DLD1 (cell line): ENCODE data around the gene ELFN1.

Experiments
- in situ Hi-C: cut with HindIII; loops from 2 replicates; pipeline ENCODE4 v1.10.0; 2017; ENCODE audit warnings: low sequenced_read_pairs

ELFN1 gene

DNA sequence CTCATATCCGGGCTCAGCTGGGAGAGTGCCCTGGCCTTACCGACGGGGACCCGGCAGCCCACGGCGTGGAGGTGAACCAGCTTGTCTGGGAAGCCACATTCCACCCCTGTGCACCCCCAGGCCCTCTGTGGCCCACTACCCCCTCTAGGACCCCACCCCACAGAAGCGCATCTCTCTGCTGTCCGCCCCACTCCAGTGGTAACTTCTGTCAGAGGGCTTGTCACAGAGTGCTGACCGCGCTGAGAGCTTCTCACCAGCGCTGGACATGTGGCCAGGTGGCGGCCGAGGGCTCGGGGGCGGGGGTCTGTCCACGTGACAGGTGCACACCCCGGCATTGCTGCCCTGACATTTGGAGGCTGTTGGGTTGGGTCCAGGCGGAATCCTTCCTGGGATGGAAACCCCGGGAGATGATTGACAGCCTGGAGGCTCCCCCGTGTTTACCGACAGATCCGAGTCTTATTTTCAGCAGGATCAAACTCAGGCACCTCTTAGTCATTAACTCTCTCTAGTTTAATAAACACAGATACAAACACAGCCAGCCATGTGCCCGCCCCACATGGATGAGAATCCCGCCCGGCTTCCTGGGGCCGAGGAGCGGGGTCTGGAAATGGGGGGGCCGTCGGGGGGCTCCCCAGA is 5.1 kb downstream of the ELFN1 start:
- in situ Hi-C loops, result no loop called here

DNA sequence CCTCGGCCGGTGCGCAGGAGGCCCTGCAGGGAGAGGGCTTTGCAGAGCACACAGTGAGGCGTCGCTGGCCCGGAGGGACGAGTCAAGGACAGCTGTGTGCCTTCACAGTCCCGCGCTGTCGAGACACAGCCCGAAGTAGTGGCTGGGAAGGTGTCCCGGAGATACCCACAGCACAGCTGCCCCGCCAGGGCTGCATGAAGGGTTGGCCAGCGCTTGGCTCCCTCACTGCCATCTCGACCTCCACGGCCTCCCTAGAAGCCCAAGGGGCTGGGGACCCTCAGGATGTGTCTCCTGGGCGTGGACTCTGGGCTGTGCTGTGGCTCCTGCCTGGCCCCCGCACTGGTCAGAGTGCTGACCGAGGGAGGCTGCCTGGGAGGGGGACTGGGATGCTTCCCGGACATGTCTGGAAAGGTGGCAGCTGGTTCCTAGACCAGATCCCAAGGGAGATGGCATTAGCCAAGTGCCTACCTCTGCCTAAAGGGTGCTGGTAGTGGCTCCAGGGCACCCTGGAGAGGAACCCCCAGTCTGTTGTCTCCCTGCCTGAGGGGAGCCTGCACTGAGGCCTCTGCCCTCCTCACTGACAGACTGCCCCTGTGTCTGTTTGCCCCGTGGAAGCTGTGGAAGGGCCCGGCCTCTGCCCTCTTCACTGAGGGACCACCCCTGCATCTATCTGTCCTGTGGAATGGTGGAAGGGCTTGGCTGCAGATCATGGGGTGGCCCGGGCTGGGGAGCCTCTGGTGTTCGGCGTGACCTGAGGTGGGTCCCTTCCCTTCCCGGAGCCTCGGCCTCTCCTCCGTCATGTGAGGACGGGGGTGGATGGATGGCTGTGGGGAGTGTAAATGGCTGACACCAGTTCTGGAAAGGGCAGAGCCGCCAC is 5.8 kb downstream of the ELFN1 start:
- in situ Hi-C loops, result no loop called here

DNA sequence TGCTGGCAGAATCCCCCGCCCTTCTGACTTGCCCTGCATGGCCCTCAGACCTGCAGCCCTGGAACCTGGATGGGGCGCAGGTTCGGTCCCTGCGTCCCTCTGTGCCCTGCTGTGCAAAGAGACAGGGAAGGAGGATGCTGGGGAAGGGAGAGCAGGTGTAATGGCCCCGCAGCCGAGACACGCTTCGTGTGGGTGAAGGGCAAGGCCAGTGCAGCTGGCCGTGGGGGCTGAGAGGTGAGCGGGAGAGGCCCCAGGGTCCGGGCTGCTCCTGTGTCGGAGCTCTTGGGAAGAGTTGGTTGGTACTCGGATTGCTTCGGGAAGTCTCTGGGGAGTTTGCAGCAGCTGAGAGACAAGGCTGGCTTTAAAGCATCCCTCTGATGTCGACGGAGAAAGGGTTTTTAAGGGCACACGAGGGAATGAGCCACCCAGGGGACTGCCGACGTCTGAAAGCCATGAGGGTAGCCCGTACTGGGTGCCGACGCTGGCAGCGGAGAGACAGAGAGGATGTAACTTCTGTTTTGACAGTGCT is 6.5 kb downstream of the ELFN1 start:
- in situ Hi-C loops, result no loop called here

DNA sequence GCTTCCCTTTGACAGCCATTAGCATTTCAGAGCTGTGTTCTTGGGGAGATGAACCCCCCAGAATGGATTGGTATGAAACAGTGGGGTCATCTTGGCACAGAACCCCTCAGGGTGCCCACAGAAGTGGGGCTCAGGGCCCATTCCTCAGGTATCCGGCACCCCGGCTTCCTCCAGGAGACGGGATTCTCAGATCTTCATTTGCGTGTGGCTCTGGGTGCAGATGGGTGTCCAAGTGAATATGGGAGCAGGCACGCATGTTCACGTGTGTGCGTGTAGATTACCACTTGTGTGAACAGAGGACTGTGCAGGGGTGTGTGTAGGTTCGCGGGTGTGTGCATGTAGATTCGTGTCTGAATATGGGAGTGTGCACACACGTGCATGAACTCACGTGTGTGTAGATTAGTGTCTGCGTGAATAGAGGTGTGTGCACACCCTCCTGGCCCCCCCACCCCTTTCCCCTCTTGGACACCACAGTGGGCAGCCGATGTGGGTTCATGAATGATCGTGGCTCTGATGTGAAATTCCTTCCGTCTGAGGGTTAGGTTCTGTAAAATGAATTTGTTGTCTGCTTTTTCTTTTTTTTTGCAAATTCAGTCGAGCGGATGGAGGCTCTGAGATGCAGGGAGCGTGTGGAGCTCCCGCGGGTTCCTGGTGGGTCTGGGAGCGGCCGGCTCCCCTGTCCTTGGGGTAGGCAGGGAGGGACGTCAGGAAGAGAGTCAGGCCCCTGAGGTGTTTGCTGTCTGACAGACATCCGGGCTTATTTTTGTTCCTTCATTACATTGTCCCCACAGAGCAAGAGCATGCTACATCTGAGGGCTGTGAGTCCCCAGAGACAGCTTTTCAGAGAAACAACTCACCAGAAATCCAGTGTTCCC is 7.4 kb downstream of the ELFN1 start:
- in situ Hi-C loops, result no loop called here

DNA sequence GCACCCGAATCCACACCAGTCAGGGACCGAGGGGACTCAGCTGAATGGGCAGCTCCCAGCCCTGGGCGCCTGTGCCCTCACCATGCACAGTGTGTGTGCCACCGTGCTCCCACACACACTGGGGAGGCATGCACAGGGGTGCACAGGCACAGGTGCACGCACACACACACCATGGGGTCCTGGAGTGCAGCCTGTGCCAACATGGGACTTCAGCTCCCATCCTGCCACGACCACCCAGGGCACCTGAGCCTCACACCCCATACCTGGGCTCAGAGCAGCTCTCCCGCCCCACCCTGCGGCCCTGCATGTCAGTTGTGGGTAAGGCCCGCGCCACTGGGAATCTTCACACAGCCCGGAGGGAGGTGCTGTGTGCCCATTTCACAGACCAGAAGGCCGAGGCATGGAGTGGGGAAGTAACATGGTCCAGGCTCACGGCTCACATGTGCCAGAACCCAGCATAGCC is 8.0 kb downstream of the ELFN1 start:
- in situ Hi-C loops, result no loop called here

DNA sequence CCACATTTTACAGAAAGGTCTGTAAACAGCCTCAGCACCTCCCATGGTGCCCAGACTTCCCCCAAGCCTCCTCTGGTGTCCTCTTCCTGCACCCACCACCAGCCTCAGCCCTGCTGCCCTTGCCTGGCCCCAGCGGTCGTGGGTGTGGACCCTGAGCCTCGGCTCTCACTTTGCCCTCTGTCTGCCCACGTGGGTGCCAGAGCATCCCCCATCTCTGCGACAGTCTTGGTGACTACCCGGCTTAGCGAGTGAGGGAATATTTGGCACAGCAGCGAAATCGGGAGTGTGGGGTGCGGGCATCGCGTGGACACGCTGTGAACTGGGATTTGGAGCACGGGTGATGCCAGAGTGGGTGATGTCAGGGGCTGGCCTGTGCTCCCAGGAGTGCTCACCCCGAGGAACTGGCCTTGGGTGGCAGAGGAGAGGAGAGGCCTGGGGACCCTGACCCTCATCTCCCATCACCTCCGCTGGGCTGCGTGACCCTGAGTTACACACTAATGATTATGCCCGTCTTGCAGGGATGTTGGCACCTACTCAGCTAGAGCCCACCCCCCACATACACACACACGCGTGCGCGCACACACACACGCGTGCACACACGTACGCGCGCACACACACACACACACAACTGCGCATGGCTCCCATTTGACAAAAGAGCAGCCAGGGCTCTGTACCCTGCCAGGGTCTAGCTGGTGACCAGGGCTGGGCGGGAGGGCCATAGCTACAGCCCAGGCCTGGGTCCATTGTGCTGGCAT is 8.7 kb downstream of the ELFN1 start:
- in situ Hi-C loops, result no loop called here

DNA sequence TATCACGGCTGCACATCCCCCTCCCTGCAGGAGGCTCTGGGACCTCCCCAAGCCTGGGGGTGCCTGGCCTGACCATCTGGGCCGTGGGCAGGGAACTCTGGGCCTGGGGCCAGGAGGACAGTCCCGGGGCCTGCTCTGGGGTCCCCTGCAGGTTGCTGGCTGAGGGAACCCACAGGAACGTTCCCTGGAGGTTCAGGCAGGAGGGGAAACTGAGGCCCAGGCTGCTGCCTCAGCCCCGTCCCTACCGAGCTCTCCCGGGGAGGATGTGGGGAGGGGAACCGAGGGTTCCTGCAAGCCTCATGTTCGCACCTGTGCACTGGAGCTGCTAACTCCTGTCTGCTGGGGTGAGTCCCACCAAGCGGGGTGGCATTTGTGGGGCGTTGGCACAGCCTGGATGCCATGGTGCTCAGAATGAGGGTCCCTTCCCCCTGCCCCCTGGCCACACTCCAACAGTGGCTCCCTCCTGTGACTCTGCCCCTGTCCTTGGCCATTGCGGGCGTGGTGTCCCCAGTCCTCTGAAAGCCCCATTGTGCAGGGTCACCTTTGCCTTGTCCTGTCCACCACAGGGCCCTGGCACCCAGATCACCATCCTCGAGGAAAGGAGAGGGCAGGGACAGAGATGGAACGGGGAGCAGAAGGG is 9.4 kb downstream of the ELFN1 start:
- in situ Hi-C loops, result no loop called here

DNA sequence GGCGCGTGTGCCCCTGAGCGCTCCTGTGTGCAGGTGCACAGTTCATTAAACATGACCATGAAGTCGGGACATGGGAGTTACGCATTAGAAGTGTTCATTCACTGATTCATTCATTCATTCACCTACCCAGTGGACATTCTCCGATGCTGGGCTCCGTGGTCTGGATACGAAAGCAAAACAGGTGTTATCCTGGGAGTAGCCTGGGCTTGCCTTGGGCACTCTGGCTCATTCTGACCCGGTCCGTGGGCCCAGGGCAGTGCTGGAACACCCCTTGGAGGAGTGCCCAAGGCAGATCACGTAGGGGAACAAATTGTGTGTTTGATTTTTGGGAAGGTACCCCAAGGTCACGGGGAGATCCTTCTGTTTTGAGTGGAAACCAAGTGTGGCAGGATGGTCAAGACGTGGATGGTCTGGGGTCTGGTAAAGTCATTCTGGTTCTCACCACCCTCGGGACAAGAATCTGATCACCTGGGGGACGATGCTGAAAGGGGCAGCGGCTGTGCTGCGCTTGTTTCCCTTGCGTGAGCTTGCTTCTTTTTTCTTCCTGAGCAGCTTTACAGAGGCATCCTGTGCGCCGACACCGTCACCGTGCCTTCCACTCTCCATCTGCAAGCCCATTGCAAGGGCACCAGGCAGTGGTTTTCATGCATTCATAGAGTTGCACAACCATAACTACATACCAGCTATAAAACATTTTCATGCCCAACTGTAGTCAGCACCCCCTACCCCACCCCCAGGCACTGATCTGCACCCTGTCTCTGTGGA is 10.1 kb downstream of the ELFN1 start:
- in situ Hi-C loops, result no loop called here

DNA sequence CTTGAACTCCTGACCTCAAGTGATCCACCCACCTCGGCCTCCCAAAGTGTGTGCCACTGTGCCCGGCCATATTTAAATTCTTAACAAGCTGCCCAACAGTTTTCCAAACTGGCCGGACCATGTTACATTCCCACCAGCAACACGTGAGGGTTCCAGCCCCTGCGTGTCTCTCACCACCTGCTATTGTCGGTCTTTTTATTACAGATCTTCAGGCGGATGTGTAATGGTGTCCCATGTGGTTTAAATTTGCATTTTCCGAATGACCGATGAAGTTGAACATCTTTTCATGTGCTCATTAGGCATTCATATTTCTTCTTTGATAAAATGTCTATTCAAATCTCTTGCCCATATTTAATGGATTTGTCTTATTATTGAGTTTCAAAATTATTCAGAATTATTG is 11.5 kb downstream of the ELFN1 start:
- in situ Hi-C loops, result no loop called here

DNA sequence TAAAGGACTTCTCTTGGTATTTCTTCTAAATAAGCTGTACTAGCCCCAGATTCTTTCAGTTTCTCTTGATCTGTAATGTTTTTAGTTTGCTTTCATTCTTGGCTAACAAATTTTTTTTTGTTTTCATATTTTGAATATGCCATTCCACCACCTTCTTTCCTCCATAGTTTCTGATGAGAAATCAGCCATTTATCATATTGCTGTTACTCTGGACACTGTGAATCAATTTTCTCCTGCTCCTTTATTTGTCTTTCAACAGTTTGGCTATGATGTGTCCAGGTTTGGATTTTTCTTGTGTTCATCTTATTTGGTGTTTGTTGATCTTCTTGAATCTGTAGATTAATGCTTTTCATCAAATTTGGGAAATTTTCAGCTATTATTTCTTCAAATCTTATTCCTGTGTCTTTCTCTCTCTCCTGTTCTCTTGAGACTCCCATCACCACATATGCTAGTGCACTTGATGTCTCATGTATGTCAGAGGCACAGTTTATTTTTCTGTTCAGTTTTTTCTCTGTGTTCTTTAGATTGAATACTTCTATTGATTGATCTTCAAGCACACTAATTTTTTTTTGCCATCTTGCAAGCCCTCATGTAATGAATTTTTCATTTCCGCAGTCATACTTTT is 15.0 kb downstream of the ELFN1 start:
- in situ Hi-C loops, result no loop called here

DNA sequence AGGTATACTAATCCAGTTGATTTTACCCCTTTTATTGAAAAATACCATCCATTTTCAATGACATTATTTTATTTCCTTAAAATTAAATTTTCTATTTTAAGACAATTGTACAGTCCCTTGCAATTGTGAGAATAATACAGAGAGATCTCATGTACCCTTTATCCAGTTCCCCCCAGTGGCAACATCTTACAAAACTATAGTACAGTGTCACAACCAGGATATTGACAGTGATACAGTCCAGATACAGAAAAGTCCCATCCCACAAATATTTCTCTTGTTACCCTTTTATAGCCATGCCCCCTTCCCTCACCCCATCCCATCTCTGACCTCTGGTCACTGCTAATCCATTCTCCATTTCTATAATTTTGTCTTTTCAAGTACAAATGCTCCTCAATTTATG is 18.5 kb downstream of the ELFN1 start:
- in situ Hi-C loops, result no loop called here

DNA sequence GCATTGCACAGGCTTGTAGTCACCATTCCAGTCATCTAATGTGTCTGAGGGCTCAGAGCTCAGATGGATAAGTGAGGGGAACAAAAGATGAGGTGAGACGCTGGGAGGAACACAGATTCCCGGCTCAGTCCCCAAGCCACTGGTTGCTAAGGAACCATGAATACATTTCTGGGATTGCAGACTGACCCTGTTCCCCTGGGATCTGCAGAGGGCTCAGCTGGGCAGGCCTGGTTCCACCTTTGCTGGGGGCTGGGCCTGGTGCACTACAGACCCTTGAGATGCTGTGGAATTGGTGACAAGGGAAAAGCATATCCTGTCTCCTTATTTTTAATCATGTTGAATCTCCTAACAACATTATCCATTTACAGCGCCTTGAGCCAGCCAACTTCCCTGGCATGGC is 19.2 kb downstream of the ELFN1 start:
- in situ Hi-C loops, result no loop called here

DNA sequence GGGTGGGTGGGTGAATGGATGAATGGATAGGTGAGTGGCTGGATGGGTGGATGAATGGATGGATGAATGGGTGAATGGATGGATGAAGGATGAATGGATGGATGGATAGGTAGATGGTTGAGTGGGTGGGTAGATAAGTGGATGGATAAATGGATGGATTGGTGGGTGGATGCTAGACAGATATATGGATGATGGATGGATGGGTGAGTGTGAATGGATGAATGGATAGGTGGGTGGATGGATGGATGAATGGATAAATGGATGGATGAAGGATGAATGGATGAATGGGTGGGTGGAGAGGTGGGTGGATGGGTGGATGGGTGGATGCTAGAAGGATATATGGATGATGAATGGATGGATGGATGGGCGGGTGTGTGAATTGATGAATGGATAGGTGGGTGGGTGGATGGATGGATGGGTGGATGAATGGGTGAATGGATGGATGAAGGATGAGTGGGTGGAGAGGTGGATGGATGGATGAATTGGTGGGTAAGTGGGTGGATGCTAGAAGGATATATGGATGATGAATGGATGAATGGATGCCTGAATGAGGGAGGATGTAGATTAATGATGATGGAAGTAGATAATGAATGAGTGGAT is 20.4 kb downstream of the ELFN1 start:
- in situ Hi-C loops, result no loop called here

DNA sequence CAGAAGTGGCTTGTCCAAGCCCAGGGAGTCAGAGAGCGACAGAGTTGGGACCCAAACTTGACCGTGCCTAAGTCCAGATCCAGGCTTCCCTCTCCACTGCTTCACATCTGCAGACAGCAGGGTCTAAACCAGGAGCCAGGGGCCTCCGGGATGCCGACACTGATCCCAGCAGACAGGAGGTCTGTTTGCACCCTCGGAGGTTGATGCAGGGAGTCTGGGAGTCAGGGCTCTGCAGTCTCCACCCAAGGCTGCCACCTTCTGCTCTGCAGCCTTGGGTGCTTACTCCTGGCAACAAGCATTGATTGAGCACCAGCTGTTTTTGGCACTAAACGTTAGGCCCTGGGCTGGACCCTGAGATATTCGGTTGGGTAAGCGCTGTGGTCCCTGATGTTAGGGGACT is 21.0 kb downstream of the ELFN1 start:
- in situ Hi-C loops, result no loop called here

DNA sequence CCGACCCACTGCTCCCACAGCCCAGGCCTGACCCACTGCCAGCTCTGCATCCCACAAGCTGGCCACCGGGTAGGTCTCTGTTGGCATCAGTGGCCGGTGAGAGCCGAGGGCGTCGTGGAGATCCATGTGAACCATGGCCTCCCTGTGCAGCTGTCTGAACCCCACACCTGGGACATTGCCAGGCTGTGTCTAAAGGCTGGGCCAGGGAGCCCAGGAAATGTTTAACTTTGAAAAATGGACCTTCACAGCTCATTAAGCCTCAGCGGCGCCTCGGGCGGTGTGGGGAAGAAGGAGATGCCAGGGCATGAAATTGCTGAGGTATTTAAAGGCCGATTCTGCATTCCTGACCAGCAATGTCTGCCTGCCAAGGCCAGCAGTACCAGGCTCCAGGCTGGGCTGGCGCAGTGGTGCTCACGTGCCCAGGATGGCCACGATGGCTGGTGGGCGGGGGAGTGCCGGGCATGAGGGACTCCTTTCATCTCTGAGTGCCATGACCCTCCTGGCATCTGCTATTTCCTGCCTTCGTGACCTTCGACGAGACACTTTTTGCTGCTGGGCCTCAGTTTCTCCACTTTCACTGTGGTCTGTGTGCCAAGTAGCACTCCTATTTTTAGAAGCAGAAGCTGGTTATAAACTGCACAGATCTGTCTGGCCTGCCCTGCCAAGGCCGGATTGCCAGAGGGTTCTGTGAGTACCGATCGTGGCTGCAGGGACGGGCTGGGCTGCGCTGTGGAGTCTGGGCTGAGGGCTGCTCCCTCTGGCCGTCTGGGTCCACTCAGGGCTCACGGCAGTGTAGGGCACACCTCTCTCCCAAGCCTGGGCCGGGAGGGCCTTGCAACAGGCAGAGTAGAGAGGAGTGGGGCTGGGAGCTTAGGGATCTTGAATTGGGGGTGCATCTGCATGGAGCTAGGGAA is 21.8 kb downstream of the ELFN1 start:
- in situ Hi-C loops, result no loop called here

DNA sequence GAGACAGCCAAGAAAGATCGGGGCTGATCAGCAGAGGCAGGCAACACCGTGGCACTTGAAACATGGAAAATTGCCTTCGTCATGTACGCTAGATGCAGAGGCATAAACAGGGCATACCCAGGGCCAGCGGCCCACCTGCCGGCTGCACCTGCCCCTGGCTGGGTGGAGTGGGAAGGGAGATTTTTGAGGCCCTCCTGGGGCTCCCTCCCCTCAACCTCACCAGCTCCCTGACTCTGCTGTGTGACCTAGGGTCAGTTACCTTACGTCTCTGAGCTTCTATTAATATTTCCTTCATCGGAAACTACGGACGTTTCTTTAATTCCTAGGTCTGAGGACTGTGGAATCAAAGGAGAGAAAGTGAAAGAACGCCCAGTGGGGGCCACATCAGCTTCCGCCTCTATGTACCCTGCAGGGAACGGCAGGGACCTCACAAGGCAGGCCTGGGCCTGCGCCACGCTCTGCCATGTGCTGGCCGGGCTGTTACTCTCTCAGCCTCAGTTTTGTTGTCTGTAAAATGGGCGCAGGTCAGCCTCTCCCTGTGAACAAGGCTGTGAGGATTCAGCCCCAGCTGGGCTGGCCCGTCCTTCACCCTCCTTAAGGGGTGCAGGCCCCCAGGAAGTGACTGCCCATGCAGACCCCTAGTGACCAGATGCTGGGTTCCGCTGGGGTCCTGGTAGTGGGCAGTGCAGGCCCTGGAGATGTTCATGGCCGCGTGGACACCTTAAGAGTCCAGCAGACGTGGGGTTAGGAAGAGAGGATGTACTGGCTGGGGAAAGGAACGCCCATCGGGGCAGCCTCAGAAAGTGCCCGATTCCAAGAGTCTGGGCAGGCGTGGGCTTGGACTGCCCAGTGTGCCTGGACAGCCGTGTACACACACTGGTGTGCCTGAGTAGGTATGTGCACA is 22.7 kb downstream of the ELFN1 start:
- in situ Hi-C loops, result no loop called here
